Measurements from ENCODE around the gene CILP2.

Gene CILP2

DNA sequence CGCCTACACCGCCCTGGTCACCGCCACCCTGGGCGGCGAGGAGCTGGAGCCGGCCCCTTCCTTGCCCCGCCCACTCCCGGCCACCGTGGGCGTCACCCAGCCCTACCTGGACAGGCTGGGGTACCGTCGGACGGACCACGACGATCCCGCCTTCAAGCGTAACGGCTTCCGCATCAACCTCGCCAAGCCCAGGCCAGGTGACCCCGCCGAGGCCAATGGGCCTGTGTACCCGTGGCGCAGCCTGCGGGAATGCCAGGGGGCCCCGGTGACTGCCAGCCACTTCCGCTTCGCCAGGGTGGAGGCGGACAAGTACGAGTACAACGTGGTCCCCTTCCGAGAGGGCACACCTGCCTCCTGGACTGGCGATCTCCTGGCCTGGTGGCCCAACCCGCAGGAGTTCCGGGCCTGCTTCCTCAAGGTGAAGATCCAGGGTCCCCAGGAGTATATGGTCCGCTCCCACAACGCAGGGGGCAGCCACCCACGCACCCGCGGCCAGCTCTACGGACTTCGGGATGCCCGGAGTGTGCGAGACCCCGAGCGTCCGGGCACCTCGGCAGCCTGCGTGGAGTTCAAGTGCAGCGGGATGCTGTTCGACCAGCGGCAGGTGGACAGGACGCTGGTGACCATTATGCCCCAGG lies 7.0 kb downstream of the CILP2 start:
- no peak for DNase-seq

DNA sequence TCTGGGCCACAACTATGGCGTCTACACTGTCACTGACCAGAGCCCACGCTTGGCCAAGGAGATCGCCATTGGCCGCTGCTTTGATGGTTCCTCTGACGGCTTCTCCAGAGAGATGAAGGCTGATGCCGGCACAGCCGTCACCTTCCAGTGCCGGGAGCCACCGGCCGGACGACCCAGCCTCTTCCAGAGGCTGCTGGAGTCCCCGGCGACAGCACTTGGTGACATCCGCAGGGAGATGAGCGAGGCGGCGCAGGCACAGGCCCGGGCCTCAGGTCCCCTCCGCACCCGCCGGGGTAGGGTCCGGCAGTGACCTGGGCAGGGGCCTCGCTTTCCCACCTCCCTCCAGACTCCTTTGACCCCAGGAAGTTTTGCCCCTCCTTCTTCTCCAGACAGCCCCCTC lies 7.6 kb downstream of the CILP2 start:
- no peak for DNase-seq

DNA sequence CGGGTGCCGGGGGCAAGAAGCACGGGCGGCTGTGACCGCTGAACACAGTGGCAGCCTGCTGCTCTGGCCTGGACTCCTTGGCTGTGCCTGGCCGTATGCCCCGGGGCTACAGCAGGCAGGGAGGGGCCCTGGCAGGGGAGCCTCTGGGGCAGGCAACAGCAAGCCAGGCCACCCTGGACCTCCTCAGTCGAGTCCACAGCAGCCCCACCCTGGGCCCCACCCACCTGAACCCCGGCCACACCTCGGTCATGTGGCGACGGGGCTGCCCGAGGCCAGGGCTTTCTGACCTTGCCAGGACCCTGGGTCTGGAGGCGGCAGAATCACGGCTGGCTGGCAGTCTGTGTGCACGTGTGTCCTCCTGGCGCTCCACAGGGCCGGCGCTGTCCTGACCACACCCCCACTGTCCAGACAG lies 8.7 kb downstream of the CILP2 start:
- DNase-seq: no peak

DNA sequence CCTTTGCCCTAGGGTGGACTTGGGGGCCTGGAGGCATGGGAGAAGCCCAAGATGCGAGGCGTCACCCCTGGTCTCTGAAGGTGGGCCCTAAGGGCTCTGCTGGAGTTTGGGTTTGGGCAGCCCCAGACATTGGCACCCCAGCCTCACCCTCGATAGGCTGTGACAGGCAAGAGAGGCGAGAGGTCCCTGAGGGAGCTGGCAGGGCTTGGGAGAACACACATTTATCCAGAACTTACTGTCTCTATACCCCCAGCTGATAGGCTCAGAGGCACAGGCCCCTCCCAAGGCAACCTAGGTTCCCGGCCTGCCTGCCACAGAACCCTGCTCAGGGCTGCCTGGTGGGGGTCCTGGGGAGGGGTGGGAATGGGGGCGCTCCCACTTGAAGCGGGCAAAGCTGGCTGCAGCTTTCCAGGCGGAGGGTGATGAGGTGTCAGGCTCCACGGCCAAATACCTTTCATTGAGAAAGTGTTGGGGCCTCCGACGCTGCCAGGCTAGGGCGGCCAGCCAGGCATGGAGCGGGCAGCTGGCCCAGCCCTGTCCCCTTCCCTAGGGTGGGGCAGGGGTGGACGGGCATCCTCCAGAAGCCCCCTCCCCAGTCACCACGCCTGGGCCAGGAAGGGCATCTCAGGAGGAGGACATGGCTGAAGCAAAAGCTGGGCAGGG lies 9.7 kb downstream of the CILP2 start:
- DNase-seq: no peak

DNA sequence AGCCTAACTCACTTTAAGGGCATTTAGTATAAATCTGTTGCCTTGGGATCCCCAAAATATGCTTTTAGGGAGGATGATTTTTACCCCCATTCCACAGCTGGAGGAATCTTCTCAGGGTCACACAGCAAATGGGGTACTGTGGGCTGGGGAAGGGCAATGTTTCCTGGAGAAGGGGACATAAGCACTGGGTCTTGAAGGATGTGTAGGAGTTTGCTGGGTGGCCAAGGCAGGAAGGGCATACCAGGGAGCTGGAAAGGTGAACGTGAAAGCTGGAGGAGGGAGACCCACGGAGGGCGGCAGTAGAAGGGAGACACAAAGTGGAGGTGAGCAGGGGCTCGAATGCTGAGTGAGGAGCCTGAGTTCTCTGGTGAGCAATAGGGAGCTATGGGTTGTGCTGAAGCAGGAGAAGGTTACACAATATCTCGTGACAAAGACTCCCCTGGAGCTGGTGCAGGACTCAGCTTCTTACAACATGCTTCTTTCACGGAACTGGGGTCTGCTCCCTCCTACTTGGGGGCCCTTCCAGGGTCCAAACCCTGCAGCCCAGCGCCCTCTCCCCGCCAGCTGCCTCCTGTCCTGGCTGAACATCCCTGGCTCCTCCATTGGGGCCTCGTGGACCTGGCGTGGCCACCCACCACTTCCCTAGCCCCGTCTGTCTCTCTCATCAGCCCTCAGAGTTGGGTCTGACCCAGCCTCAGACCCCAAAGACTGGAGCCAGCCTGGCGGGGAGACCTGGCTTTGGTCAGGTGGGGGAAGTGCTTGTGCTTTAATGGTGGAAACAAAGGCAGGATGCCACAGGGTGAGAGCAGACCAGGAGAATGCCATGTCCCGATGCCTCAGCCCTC lies 11.1 kb downstream of the CILP2 start:
- DNase-seq: no peak

DNA sequence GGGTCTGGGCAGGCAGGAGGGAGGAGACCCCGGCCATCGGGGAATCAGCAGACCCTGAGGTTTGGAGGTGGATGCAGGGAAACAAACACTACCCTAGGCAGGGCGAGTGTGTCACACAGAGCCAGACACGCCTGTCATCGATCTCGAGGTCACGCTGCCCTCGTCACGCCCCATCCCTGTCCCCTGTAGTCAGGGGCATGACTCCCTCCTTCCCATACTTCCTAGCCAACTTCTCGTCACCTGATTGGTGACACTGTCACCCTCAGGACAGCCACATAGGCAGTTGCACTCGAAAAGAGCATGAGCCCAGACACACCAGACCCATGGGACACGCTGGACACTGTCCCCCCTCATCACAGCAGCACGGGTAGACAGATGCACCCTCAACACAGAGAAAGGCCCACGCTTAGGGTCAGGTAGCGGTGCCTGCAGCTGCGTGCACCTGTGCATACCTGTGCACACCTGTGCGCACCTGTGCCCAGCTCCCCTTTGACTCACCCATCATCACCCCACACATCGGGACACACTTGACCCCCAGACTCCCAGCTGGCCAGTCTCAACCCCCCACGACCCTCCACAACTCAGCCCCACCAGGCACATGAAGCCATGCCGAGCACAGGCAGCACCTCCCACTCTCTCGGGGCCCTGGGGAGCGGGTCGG lies 11.9 kb downstream of the CILP2 start:
- DNase-seq: no peak

DNA sequence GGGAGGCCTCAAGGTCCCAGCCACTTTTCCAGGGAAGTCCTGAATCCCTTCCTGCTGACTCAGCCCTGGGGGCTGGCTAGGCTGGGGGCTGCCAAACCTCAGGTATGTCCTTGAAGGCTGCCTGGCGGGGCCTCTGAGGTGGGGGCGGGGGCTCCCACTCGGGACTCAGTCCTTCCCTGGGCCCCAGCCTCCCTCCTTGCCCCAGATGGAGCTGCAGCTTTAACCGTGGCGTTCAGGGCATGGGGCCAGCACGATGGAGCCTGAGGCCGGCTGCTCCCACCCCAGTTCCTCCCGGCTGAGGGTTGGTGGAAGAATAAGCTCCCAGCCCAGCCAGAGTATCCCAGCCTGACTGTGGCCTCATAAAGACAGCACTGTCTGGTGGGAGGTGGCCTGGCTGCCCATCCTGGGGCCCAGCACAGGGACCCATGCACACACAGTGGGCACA lies 12.4 kb downstream of the CILP2 start:
- DNase-seq: no peak

DNA sequence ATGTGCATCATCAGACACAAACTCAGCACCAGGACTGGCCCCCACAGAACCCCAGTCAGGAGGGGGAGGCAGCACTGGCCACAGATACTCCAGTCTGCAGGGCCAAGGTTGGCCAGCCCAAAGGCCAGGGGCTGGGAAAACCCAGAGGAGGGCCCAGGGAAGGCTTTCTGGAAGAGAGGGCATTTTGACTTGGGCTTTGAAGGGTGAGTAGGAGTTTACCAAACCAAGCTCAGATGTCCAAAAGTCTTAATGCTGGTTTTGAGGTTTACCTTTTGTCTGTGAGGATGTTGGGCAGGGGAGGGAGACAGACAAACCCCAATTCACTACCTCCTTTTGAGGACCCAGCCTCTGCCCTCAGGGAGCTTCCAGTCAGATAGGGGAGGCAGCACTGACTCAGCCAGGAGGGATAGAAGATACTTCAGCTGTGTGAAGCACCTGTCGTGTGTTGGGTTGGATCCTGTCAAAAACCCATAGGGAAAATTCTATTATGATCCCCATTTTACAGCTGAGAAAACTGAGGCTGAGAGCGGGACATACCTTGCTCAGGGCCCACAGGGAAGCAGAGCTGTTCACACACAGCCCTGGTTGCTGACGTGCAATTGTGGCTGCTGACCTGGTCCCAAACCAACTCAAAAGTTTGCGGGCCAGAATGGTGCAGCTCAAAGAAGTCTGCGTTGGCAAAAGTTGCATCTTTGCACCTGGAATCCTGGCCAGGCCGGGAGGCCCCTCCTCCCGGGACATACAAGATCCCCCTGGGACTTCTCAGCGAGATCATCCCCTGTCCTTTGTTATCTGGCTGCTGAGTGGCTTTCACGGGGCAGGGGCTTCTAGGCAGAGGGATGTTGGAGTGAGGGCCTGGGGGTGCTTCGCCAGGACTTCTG lies 13.1 kb downstream of the CILP2 start:
- DNase-seq: no peak

DNA sequence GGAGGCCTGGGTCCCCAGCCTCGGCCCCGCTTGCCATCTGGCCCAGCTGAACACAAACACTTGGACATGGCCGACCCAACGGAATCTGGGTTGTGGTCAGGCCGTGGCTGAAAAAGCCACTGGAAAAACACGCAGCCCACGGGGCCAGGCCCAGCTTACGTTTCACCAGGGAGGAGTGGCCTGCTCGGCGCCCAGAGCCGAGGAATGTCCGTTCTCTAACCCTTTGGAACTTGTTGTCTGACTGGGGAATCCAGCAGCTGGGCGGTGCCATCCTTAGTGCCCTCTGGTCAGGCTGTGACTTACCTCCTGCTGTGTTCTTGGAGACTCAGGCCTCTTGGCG lies 13.8 kb downstream of the CILP2 start:
- no peak for DNase-seq

DNA sequence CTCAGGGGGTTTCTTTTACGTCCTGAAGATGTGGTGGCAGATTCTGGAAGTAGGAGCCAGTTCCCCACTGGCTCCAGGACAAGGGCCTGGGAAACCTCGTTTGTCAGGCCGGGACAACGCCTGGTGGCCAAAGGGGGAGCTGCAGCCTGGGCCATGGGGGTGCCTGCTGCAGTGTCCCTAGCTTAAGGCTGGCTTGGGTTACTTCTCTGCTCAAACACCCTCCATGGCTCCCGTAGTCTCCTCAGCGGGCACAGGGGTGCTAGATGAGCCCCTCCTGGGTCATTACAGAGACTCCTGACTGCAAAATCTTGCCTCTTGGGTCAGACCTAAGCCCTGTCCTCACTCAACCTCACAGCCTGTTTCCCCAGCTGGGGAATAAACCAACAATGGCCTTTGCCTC lies 14.7 kb downstream of the CILP2 start:
- no peak for DNase-seq

DNA sequence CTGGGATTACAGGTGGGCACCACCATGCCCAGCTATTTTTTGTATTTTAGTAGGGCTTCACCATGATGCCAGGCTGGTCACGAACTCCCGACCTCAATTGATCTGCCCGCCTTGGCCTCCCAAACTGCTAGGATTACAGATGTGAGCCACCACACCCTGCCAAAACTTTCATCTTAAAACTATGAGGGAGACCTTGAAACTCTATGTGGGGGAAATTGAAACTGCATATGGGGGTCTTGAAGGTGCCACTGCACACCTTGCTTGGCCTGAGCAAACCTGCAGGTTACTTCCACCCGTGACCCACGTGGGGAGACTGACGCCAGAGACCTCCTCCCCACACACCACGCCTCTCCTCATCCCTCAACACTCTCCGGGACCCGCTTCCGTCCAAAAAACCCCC lies 15.6 kb downstream of the CILP2 start:
- DNase-seq: no peak

DNA sequence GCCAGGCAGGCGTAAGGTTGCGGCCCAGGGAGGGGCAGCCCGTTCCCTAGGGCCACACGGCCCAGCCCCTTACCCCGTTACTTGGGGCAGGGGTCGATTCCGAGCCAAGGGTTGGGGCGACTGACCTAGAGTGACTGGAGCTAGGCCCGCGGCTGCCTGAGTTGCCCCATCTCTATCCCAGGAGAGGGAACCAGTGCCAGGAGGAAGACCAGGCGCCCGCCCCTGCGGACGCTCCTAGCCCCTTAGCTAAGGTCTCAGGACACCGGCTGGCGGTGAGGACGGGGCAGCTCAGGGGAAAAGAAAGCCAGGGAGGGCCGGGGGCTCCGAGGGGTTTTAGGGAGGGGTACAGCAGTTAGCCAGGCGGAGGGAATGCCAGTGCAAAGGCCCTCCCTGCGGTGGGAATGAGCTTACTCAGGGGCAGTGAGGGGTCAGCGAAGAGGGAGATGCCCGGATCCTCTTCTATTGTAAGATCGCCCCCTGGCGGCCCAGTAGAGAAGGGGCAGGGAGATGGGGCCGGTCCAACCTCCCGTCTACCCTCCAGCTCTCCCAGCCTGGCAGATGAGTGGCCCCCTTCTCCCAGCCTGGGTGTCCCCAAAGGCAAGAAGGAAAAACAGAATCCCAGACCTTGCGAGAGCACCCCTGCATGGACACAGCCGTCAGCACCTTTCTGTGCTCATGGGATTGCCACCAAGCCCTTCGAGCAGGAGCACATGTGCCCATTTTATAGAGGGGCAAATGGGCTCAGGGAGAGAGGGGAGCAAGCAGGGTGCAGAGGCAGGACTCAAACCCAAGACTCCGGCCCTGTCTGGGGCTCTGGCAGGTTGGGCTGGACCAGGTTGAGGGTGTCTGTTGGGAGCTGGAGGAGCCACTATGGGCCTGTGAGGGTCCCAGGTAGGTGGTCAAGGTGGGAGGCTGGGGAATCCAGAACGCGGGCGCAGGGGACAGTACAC lies 16.3 kb downstream of the CILP2 start:
- DNase-seq: no peak

DNA sequence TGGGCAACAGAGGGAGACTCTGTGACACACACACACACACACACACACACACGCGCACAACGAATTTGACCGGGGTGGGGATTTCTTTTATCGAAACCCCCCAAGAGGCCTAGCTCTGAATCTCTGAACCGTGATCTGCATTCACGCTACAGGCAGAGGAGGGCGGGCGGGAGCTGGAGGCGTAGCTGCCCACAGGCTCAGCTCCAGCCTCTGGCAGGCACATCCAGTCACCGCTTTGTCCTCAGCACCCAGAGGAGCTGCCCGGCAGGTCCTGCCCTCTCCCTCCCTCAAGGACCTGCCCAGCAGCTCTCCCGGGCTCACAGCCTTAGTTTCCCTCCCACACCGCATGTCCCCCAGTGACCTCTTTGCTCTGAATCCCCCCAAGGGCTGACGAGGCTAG lies 20.0 kb downstream of the CILP2 start:
- no peak for DNase-seq

DNA sequence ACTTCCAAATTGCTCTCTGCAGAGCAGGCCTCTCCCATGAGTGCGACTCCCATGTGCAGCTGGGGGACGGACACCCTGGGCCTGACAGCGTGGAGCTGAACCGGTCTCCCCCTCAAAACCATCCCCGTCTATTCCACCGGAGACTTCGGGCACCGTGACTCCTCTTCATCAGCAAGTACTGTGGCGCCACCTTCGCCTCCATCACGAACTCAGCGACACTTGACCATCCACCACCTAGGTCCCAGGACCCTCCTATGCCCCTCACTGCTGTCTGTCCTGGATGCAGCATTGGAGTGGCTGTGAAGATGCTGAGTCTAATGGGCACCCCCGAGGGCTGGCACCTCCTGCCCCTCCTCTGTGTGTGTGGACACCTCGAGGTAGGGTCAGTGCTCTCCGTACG lies 20.6 kb downstream of the CILP2 start:
- DNase-seq: no peak

DNA sequence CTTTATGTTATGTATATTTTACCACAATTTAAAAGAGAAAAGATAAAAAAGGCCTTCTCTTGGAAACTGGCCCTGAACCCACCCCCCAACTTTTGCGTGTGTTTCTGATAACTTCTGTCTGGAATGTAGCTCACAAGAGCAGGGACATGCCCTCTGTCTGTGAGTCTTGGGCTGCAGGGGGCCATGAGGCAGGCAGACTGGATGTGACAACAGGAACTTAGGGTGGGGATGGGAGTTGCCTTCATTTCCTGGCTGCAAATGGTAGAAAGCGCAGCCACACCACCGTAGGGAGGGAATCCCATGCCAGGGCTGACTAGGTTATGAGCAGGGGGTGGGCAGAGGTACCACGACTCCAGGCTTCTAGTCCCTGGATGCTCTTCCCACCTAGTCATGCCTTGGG lies 21.9 kb downstream of the CILP2 start:
- DNase-seq: no peak

DNA sequence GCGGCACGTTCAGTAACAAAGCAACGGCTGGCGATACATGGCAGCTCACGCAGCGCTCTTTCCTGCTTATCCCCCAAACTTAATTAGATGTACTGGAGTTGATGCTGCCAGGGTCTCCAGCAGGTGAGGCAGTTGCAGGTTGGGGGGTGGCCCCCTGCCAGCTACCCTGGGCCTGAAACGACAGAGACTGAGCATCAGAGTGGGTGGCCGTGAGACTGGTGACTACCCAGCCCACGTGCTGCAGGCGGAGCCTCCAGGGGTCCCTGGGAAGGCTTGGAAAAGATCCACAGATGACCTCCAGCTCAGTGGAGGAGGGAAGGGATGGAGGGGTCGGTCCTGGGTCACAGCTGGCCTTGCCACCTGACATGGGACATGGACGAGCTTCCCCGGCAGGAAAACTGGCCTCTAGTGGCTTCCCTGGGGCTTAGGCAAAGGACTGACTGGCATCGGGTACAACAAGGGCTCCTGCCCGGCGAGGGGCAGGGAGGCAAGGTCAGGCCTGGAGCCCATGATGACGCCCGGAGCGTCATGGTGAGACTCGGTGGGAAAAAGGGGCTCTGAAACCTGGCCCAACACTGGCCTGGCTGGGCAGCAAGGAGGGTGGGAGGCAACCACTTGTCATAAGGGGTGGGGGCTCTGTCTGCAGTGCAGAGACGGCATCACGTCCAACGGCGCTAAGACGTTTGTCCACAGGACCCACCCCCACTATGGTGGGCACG lies 24.0 kb downstream of the CILP2 start:
- no peak for DNase-seq

DNA sequence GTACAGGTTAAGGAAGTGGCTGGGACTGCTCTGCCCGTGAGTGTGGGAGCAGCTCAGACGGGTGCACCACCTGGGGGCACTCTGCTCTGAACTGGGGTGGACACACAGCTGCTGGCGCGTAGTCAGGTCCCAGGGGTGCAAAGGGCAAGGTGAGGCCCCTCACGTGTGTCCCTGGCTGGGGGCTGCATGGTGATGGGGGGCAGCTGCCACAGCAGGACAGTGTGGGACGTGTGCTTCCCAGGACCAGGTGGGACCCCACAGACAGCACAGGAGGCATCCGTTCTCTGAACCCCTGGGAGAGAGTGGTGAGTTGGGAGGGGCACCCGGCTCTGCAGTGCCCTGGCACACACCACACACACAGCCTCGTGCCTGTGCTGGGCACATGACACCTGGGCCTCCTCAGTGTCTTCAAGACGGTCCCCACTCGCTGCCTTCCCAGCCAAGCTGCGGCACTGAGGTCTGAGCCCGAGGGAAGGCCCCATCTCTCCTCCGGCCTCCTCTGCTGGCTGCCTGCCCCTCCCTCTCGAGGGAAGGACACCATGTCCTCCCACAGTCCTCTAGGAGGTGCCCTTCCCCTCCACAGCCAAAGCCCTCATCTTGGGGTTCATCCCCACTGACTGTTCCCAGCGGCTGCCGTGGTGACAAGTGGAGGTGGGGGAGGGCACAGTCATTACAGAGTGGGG lies 24.7 kb downstream of the CILP2 start:
- DNase-seq: no peak

DNA sequence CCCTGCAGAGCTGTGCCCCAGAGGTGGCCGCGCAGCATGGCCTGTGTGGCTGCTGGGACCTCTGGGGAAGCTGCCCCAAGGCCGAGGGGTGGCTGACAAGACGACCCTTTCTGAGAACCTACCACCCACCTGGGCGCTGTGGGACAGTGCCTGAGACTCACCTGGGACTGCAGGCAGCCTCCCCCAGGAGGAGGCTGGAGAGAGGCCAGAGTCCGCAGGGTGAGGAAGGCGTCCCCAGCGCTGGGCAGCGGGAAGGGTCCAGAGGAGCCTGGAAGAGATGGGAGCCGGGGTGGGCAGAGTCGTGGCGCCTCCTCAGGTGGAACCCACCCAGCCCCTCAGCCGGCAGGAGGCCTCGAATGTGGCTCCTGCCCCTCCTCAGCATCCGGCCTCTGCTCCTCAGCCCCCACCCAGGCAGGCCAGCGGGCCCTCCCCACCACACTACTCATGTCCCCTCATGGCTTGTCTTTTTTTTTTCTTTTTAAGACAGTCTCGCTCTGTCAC lies 25.3 kb downstream of the CILP2 start:
- DNase-seq: no peak

DNA sequence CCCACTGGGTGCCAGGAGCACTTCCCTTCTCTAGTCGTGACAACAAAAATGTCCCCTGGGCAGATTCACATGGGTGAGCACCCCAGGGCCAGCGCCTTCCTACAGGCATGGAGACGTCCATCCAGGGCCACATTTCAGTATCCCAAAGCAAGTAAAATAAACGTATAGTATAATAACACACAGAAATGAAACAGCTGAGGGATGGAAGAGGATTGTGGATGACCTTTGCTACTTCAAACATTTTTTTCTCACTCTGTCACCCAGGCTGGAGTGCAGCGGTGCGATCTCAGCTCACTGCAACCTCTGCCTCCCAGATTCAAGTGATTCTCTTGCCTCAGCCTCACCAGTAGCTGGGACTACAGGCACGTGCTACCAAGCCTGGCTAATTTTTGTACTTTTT lies 28.2 kb downstream of the CILP2 start:
- no peak for DNase-seq

DNA sequence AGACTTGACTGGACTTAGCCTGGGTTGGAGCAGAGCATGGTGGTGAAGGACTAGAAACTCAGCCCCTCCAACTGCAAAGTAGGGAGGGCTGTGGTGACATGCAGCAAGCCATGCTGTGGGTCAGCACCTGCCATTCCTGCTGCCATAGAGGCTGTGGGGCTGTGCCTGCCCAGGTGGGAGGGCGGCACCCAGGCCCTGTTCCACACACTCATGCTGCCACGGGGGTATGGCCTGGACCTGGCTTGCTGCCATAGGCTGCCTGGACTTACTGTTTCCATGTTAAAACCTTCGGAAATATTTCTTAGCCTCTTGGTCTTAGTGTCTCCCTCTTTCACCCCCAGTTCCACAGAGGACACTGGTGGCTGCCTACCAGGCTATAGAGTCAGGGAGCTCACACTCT lies 29.3 kb downstream of the CILP2 start:
- DNase-seq: no peak

All from NCI-H2081 (cell line).